Measurements from ENCODE around the gene HAVCR2. TPM values are rescaled to one million over a fixed set of nuclear protein-coding genes. Genes with fewer than 3 reads are reported as not detected.

HAVCR2 gene
- total and polyA plus RNA-seq, 5 donors from 2014 or later: 4.0 to 9.7 (median 6.8) TPM

DNA sequence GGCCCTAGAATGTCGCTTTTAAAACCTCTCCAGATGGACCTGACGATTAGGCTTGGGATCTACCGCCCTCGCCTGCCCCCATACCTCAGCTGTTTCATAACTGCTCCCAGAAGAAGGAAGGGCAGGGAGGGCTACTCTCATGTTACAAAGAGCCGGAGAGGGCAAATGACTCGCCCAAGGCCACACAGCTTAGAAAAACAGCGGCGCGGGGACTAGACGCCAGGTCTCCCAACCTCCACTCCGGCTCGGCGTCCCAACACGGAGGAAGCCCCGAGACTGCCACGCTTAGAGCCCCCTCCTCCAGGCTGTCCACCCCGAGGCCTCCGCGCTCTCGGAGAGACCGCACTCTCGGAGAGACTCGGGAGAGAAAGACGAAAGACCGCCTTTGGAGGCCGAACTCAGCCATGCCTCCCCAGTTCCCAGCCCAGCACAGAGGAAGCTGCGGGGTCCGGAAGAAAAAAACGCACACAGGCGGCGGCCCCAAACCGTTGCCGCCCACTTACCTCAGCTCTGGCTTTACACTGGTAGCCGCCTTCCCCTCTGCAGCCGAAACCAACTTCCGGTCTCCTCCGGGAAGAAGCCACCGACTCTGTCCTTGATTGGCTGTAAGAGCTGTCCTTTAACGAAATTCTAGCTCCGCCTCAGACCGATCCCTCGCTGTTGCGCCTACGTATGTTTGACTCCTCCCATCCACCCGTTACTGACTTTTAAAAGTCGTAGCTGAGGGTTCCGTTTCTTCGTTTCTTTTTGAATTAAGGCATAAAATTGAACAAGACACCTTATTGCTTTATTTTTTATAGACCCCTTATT, 33.7 kb upstream of the HAVCR2 start, which contains the start of gene MED7:
MED7 (minus strand) TSS at position 549 of the 810 bp plus-strand sequence. CDS start 3,434 bp downstream, outside the sequence.
- ATAC-seq (ENCODE audit: low read depth in 2 of 2) (peak; percentile 98), DNase-seq (peak; percentile 93 to 100 (median 97))
- Mint-ChIP-seq H3K27ac (peak within 1 kb of the TSS; percentile 98 to 99 (median 98)), H3K36me3 (peaks cover 17% of the 10 kb centered on the region), H3K27me3 (no peaks in the 10 kb centered on the region), H3K9me3 (no peaks in the 10 kb centered on the region), H3K4me1 (peaks cover 9 to 56% (median 37%) of the 10 kb centered on the region in 4 donors), H3K4me3 (peak within 1 kb of the TSS; percentile 93 to 97 (median 96))
- Histone ChIP-seq H3K36me3 (ENCODE audit: control insufficient read depth, insufficient read depth, low read length) (peaks cover 17% of the 10 kb centered on the region), H3K4me1 (ENCODE audit: control insufficient read depth, insufficient read depth, low read length, poor library complexity, severe bottlenecking) (peaks cover 24% of the 10 kb centered on the region), H3K27ac (ENCODE audit: insufficient read depth, low read length, poor library complexity, severe bottlenecking) (peak within 1 kb of the TSS; percentile 94), H3K9me3 (ENCODE audit: control insufficient read depth in 2 of 2, low read length in 2 of 2) (no peaks in the 10 kb centered on the region), H3K4me3 (ENCODE audit: low read depth, low read length) (peak within 1 kb of the TSS; percentile 98), H3K27me3 (ENCODE audit: control insufficient read depth, insufficient read depth, low read length) (no peaks in the 10 kb centered on the region)

DNA sequence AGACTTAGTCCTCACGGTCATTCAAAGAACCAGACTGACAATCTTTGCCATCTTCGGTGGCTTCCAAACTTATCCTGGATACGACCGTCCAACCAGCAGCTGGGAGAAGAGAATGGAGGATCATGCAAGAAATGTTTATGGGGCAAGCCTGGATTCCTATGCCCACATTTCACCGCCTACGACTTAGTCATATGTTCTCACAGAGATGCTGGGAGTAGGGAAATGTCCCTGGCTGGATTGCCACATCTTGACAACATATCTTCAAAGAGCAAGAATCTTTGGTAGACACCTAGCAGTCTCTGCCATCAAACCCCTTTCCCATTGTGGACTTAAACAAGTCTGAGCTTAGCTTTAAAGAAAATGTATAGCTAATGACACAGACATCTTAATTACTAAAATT, 28.8 kb upstream of the HAVCR2 start:
- H3K27ac Mint-ChIP-seq: no peak overlapping the region
- H3K36me3 ChIP-seq (ENCODE audit: control insufficient read depth, insufficient read depth, low read length): peaks cover 25% of the 10 kb centered on the region
- ATAC-seq (ENCODE audit: low read depth in 2 of 2) (no peak), DNase-seq (no peak)
- H3K4me3 Mint-ChIP-seq: no peak overlapping the region
- no peaks in the 10 kb centered on the region for H3K27me3 ChIP-seq (ENCODE audit: control insufficient read depth, insufficient read depth, low read length)
- no peaks in the 10 kb centered on the region for H3K27me3 Mint-ChIP-seq
- no peak overlapping the region for H3K4me3 ChIP-seq (ENCODE audit: low read depth, low read length)
- H3K9me3 ChIP-seq (ENCODE audit: control insufficient read depth in 2 of 2, low read length in 2 of 2): no peaks in the 10 kb centered on the region
- no peak overlapping the region for H3K27ac ChIP-seq (ENCODE audit: insufficient read depth, low read length, poor library complexity, severe bottlenecking)
- H3K36me3 Mint-ChIP-seq: peaks cover 21% of the 10 kb centered on the region
- H3K9me3 Mint-ChIP-seq: no peaks in the 10 kb centered on the region
- peaks cover 19% of the 10 kb centered on the region for H3K4me1 ChIP-seq (ENCODE audit: control insufficient read depth, insufficient read depth, low read length, poor library complexity, severe bottlenecking)
- H3K4me1 Mint-ChIP-seq: peaks cover 16 to 63% (median 38%) of the 10 kb centered on the region in 4 donors

DNA sequence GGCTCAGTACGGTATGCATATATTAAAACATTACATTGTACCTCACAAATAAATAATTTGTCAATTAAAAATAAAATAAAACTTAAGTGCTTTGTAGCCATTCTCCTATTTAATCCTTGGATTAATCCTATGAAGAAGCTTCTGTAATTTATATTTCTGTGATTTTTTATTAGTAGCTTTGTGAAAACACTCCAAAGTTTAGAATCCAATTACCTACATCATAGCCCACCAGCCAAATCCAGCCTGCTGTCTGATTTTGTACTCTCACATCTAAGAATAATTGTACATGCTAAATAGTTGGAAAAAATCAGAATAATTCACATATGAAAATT, 23.4 kb upstream of the HAVCR2 start:
- Histone ChIP-seq H3K4me3 (ENCODE audit: low read depth, low read length) (no peak overlapping the region), H3K27ac (ENCODE audit: insufficient read depth, low read length, poor library complexity, severe bottlenecking) (no peak overlapping the region), H3K27me3 (ENCODE audit: control insufficient read depth, insufficient read depth, low read length) (no peaks in the 10 kb centered on the region), H3K36me3 (ENCODE audit: control insufficient read depth, insufficient read depth, low read length) (peaks cover 5% of the 10 kb centered on the region), H3K4me1 (ENCODE audit: control insufficient read depth, insufficient read depth, low read length, poor library complexity, severe bottlenecking) (no peaks in the 10 kb centered on the region), H3K9me3 (ENCODE audit: control insufficient read depth in 2 of 2, low read length in 2 of 2) (no peaks in the 10 kb centered on the region)
- Mint-ChIP-seq H3K4me3 (no peak overlapping the region), H3K27ac (no peak overlapping the region), H3K9me3 (no peaks in the 10 kb centered on the region), H3K27me3 (no peaks in the 10 kb centered on the region), H3K4me1 (peaks cover 10 to 38% (median 23%) of the 10 kb centered on the region in 4 donors), H3K36me3 (peaks cover 4% of the 10 kb centered on the region)
- DNase-seq (no peak), ATAC-seq (ENCODE audit: low read depth in 2 of 2) (no peak)

DNA sequence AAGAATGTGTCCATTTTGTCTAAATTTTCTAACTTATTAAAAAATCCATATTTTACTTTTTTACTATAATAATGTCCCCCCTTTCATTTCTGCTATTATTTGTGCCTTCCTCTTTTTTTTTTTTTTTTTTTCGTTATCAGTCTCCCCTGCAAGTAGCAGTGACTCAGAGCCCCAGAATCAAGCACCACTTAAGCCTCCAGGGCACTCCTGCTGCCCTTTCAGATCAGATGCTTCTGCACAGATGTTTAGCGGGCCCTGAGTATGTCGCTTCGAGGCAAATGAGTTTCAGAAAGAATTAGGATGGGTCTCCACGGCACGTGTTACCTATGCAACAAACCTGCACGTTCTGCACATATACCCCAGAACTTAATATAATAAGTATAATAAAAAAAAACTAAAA, 22.1 kb upstream of the HAVCR2 start:
- Mint-ChIP-seq H3K27ac (no peak overlapping the region), H3K27me3 (peaks cover 4% of the 10 kb centered on the region), H3K4me3 (no peak overlapping the region), H3K9me3 (no peaks in the 10 kb centered on the region), H3K4me1 (peaks cover 10 to 36% (median 19%) of the 10 kb centered on the region in 4 donors), H3K36me3 (peaks cover 4% of the 10 kb centered on the region)
- ATAC-seq (ENCODE audit: low read depth in 2 of 2): no peak
- DNase-seq: no peak
- Histone ChIP-seq H3K36me3 (ENCODE audit: control insufficient read depth, insufficient read depth, low read length) (no peaks in the 10 kb centered on the region), H3K27ac (ENCODE audit: insufficient read depth, low read length, poor library complexity, severe bottlenecking) (no peak overlapping the region), H3K27me3 (ENCODE audit: control insufficient read depth, insufficient read depth, low read length) (no peaks in the 10 kb centered on the region), H3K4me1 (ENCODE audit: control insufficient read depth, insufficient read depth, low read length, poor library complexity, severe bottlenecking) (no peaks in the 10 kb centered on the region), H3K4me3 (ENCODE audit: low read depth, low read length) (no peak overlapping the region), H3K9me3 (ENCODE audit: control insufficient read depth in 2 of 2, low read length in 2 of 2) (no peaks in the 10 kb centered on the region)

DNA sequence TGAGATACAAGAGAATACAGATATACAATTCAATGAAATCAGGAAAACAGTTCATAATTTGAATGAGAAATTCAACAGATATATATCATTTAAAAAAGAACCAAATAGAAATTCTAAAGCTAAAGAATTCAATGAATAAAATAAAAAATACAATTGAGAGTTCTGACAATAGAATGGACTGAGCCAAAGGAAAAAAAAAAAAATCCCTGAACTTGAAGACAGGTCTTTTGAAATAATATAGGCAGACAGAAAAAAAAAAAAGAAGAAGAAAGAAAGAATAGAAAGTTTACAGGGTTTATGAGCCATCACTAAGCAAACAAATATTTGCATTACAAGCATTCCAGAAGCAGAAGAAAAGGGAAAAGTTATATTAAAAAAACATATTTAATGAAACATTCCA, 12.9 kb upstream of the HAVCR2 start:
- peaks cover 0 to 4% (median under 1%) of the 10 kb centered on the region in 4 donors for H3K4me1 Mint-ChIP-seq
- Histone ChIP-seq H3K27me3 (ENCODE audit: control insufficient read depth, insufficient read depth, low read length) (no peaks in the 10 kb centered on the region), H3K9me3 (ENCODE audit: control insufficient read depth in 2 of 2, low read length in 2 of 2) (peaks cover 15 to 16% of the 10 kb centered on the region in 2 experiments), H3K36me3 (ENCODE audit: control insufficient read depth, insufficient read depth, low read length) (no peaks in the 10 kb centered on the region), H3K27ac (ENCODE audit: insufficient read depth, low read length, poor library complexity, severe bottlenecking) (no peak overlapping the region), H3K4me1 (ENCODE audit: control insufficient read depth, insufficient read depth, low read length, poor library complexity, severe bottlenecking) (no peaks in the 10 kb centered on the region), H3K4me3 (ENCODE audit: low read depth, low read length) (no peak overlapping the region)
- no peak for ATAC-seq (ENCODE audit: low read depth in 2 of 2)
- no peak for DNase-seq
- no peak overlapping the region for H3K27ac Mint-ChIP-seq
- peaks cover 0 to 16% (median 7%) of the 10 kb centered on the region in 7 donors for H3K9me3 Mint-ChIP-seq
- H3K27me3 Mint-ChIP-seq: peaks cover 11% of the 10 kb centered on the region
- no peak overlapping the region for H3K4me3 Mint-ChIP-seq
- H3K36me3 Mint-ChIP-seq: peaks cover 7% of the 10 kb centered on the region

DNA sequence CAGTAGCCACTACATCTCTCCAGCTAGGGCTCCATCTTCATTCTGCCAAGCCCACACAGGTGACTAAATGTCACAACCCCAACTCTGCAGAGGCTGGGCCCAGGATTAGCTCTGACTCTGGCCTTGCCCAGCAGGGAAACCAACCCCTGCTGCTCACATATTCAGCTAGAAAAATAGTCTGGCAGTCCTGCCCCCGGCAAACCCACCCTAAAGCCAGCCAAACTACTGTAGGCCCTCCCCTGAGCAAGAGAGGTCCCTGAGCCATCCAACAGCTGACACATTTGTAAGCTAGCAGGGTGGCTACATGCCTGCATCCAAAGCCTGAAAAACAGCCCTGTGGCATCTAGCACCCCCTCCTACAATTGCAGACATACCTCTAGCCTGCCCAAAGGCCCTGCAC, 11.3 kb upstream of the HAVCR2 start:
- H3K36me3 Mint-ChIP-seq: peaks cover 7% of the 10 kb centered on the region
- H3K9me3 Mint-ChIP-seq: peaks cover 0 to 16% (median 7%) of the 10 kb centered on the region in 7 donors
- no peak for ATAC-seq (ENCODE audit: low read depth in 2 of 2)

DNA sequence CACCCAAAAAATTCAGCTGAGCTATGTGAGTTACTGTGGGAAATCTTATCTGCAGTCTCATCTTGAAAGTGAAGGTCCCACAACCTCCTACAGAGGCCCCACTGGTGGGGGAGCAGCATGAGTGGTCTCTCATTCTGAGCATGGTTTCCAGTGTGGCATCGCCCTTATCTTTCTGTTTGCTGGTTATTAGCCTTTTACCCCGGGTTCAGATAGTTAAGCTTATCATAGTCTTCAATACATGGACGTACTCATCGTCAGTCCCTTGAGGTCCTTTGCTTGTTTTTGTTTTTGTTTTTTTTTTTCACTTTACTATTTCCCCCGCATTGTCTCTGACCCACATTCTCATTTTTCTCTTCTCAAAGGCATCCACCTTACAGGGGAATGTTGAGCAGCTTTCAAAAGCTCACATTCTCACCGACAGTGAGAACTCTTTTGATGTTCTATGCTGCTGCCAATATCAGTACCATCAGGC, 7.7 kb upstream of the HAVCR2 start:
- Mint-ChIP-seq H3K27me3 (no peaks in the 10 kb centered on the region), H3K4me1 (peaks cover 3 to 11% (median 5%) of the 10 kb centered on the region in 4 donors), H3K9me3 (peaks cover 0 to 7% (median 0%) of the 10 kb centered on the region in 7 donors), H3K4me3 (peak overlapping the region in 2 of 4 donors; percentile 11 to 30), H3K27ac (peak overlapping the region in 2 of 3 donors; percentile 8 to 48), H3K36me3 (peaks cover 3% of the 10 kb centered on the region)
- no peaks in the 10 kb centered on the region for H3K36me3 ChIP-seq (ENCODE audit: control insufficient read depth, insufficient read depth, low read length)
- no peaks in the 10 kb centered on the region for H3K27me3 ChIP-seq (ENCODE audit: control insufficient read depth, insufficient read depth, low read length)
- DNase-seq: no peak
- H3K27ac ChIP-seq (ENCODE audit: insufficient read depth, low read length, poor library complexity, severe bottlenecking): no peak overlapping the region
- no peak overlapping the region for H3K4me3 ChIP-seq (ENCODE audit: low read depth, low read length)
- no peak for ATAC-seq (ENCODE audit: low read depth in 2 of 2)
- H3K9me3 ChIP-seq (ENCODE audit: control insufficient read depth in 2 of 2, low read length in 2 of 2): peaks cover 6 to 10% of the 10 kb centered on the region in 2 experiments
- H3K4me1 ChIP-seq (ENCODE audit: control insufficient read depth, insufficient read depth, low read length, poor library complexity, severe bottlenecking): no peaks in the 10 kb centered on the region

More for the DNA sequence above, 11.3 kb upstream of the HAVCR2 start:
- no peak overlapping the region for H3K27ac ChIP-seq (ENCODE audit: insufficient read depth, low read length, poor library complexity, severe bottlenecking)
- peaks cover 15 to 16% of the 10 kb centered on the region in 2 experiments for H3K9me3 ChIP-seq (ENCODE audit: control insufficient read depth in 2 of 2, low read length in 2 of 2)
- no peaks in the 10 kb centered on the region for H3K4me1 ChIP-seq (ENCODE audit: control insufficient read depth, insufficient read depth, low read length, poor library complexity, severe bottlenecking)
- no peak overlapping the region for H3K4me3 Mint-ChIP-seq
- H3K27me3 Mint-ChIP-seq: peaks cover 4% of the 10 kb centered on the region
- DNase-seq: no peak
- peaks cover 3 to 11% (median 5%) of the 10 kb centered on the region in 4 donors for H3K4me1 Mint-ChIP-seq
- no peaks in the 10 kb centered on the region for H3K36me3 ChIP-seq (ENCODE audit: control insufficient read depth, insufficient read depth, low read length)
- no peaks in the 10 kb centered on the region for H3K27me3 ChIP-seq (ENCODE audit: control insufficient read depth, insufficient read depth, low read length)
- no peak overlapping the region for H3K4me3 ChIP-seq (ENCODE audit: low read depth, low read length)
- no peak overlapping the region for H3K27ac Mint-ChIP-seq

All from CD4-positive, CD25-positive, alpha-beta regulatory T cell (primary cell).